NCI-H128 (cell line): ENCODE results near the gene USF3.

ENCODE experiments used
- DNase-seq: peaks from one replicate; lab custom pipeline; 2025; ENCODE audit not compliant: unreplicated experiment; lab: John Stamatoyannopoulos, UW

The USF3 gene

GRCh38 chr3:113697500-113698090 lies 1.2 kb upstream of the USF3 start:
- DNase-seq: no peak

DNA sequence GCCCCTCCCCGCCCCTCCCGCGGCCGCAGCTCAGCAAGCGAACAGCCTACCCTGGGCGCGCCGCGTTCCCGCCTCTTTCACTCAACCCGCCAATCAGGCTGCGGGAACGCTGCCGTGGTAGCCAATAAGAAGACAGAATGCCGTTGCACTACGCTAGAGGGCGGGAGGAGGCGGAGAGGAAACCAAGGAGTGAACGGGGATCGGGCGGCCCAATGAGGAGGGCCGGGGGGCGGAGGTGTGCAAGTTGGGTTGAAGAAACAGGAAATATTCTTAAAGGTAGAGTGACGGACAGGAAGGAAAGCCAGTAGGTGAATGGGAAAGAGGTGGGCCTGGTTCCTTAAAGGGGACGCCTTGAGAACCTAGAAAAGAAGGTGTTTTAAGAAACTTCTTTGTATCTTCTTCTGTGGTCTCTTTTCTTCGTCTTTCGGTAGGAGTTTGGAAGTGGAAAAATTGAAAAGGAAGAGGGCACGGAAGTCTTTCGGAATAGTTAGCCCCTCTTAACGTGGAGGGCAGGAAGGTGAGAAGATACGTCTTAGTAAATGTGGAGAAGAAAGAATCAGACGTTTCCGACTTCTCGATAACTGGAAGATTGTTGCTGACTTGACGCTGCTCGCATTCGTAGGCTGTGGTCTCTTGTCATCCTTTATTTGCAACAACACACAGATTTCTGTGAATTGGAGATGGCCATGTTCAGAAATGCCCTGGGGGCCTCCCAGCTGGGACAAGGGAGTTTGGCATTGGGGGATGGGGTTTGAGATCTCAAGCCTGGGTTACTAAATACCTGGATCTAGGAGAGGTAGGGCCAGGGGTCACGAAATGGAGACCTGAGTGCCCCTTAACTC lies 437 bp upstream of the USF3 start:
- peak; percentile 99 for DNase-seq

DNA sequence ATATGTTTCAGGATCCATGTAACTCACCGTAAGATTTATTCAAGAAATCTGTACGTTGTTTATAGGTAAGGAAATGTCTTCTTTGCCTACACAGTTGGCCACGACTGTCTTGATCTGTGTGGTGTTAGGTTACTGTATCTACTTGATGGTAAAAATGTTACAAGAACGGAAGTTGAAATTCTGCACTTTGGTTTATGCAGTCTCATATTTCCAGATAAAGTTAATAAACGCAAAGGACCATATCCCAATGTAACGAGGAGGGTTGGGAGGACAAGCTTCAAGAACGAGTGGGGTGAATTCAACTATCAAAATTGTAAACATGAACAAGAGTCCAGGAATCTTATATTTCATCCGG lies 1.0 kb downstream of the USF3 start:
- DNase-seq: no peak

- DNase-seq: no peak
Measured at GRCh38 chr3:113690482-113690881, 6.0 kb downstream of the USF3 start.

- DNase-seq: no peak
Measured at GRCh38 chr3:113685956-113686721, 10.3 kb downstream of the USF3 start.

DNA sequence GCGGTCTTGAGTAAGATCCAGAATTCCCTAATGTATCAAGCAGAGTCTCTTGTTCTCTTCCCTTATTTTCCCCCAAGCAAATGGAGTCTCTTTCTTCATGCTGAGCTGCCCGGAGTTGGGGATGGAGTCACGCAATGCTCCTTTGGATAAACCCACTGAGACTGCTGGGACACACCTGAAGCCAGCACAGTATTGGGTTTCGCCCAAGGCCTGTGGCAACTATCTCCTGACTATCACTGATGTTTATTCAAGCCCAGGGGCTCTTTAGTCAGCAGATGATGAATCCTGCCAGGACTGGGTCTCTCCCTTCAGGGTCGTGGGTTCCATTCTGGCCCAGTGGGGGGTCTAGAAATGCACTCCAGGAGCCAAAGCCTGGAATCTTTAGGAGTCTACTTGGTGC lies 11.3 kb downstream of the USF3 start:
- no peak for DNase-seq

- no peak for DNase-seq
Measured at GRCh38 chr3:113684271-113684819, 12.1 kb downstream of the USF3 start.

GRCh38 chr3:113678773-113679172 lies 17.7 kb downstream of the USF3 start:
- no peak for DNase-seq

- DNase-seq: no peak
Measured at GRCh38 chr3:113677737-113678136, 18.7 kb downstream of the USF3 start.

DNA sequence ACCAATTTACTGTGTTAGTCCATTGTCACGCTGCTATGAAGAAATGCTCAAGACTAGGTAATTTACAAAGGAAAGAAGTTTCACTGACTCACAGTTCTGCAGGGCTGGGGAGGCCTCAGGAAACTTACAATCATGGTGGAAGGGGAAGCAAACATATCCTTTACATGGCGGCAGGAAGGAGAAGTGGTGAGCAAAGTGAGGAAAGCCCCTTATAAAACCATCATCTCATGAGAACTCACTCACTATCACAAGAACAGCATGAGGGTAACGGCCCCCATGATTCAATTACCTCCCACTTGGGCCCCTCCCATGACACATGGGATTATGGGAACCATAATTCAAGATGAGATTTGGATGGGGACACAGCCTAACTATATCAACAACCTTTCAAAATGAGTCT lies 20.2 kb downstream of the USF3 start:
- DNase-seq: no peak

DNA sequence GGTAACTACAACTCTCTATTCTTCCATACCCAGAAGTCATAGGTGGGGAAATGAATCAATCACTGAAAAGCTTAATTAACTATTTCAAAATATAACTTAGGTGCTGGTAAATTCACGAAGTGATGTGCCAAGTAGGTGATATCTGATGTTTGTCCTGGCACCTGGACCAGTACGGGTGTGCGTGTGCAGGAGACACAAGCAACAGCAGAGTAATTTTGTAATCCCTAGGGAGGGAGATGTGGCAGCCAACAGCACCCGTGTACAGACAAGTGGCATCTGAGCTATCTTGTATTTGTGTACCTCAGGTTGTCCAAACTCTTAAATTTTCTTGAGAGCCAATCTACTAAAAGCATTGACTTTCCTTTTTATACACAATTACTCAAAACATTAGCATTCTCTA lies 22.8 kb downstream of the USF3 start:
- DNase-seq: no peak

DNA sequence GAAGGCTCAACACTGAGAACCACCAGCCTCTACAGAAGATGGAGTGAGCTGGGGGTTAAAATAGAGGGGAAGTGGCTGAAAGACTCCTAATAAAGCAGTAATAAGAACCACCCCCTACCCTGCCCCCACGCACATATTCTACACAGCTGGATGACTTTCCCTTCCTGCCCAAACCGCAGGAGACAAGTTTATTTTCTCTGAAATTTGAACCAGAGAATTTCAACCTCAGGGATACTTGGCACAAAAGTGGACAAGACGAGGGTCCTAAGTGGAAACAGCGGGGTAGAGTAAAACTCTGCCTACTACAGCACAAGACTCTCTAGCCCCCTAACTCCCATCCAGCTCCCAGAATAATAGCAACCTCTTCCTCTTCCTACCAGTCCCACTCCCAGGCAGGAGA lies 28.4 kb downstream of the USF3 start:
- no peak for DNase-seq

GRCh38 chr3:113664523-113665094 lies 31.8 kb downstream of the USF3 start:
- DNase-seq: no peak

DNA sequence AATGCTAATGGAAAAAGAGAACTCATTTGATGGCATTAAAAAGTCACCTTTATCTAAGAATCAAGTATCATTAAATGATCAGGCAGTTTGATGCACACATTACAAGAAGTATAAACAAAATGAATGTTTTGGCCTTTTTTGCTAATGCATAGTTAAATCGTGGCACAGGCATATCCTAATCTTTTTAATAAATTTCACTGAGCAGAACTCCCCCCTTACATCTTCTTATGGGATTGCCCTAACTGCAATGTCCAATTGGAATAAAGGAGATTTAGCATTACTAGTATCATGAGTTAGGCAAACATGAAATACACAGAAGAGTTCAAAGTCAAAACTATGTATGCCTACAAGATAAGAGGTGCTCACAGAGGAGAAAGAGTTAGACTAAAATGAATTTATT lies 32.7 kb downstream of the USF3 start:
- no peak for DNase-seq

DNA sequence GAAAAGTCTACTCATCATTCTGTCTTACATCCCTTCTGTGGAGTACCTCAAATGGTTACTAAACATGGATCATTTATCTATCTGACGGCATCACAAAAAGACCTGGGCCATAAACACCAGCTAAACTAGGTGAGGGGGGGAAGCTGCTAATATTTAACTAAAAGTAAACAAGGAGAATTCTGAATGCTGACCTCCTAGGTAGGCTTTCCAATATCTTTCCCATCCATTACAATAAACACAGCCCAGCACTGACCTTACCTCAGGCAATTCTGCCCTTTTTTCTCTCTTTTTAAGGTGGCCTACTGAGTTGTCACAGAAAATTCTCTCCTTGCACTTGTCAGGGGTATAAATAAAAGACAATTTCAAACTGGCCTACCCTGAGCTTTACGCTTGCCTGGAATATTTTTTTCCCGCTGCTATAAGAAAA lies 33.1 kb downstream of the USF3 start:
- DNase-seq: no peak

DNA sequence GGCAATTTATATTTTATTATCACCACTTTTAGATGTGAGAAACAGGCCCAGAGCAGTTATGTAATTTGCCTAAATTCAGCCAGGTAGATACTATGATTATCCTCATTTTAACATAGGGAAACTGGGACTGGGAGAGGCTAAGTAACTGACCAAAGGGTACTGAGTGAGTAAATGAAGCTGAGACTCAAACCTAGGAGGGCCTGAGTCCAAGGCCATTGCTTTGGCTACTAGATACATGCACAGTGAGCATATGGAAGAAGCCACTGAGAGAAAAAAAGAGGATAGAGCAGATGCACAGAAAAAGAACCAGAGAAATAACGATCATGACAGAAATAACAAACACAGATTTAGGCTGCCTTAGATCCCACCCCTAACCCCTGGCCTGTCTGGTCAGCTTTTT lies 33.6 kb downstream of the USF3 start:
- no peak for DNase-seq

- no peak for DNase-seq
Measured at GRCh38 chr3:113660896-113661295, 35.5 kb downstream of the USF3 start.

GRCh38 chr3:113660458-113660857 lies 36.0 kb downstream of the USF3 start:
- DNase-seq: no peak

- no peak for DNase-seq
Measured at GRCh38 chr3:113659996-113660395, 36.4 kb downstream of the USF3 start.

DNA sequence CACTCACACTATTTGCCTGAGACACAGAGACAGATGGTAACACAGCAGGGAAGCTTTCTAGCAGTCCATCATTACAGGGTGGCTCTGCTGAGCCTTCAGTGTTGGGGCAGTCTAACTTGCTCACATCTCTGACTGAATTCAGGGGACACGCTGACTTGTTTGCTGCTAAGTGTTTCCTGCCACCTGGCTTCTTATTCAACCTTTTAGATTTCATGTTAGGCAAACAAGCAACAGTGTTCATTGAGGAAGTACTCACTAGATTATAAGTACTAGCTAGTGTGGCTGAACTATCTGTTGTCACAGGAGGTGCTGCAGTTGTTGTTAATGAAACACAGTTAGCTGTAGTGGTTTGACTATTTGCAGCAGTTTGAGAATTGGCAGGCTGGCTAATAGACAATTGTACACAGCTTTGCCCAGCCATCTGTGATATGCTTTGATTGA lies 37.3 kb downstream of the USF3 start:
- DNase-seq: no peak

DNA sequence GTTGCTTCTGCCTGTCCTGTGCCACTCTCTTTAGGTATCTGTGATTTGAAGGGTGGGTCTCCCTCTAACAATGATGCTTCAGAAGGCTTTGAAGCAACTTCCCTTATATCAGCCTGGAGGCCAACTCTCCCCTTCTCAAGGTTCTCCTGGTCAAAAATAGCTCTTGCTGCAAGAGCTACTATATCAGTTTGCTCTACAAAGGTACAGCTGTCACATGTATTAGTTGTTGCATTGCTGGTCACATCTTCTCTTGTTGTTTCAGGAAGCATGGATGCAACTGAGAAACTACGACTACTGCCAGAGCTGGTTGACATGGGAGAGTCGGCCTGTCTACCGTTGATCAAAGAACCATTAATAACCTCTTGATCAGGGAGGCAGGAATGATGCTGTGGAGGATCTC lies 38.3 kb downstream of the USF3 start:
- DNase-seq: no peak
